Measurements from ENCODE around the gene RWDD2A. TPM values are rescaled to one million over a fixed set of nuclear protein-coding genes. Genes with fewer than 3 reads are reported as not detected.

The RWDD2A gene
- total RNA-seq, 6 experiments from 2014 or later: 4.0 to 5.1 (median 4.3) TPM

DNA sequence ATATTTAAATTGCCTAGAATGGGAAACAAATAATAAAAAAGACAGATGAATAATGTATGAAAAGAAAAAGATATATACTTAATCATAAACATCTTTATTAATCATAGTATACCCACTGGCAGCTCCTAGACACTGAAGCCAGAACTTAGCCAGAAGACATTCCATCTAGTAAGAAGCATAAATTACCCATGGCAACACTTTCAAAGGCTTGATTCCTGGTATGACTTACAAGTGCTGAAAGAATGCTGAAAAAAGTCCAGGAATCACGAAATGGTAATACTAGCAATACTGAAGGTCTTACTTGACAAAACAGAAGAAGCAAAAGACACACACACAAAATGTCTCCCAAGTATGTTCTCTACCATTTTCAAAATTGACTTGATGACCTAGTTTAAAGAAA lies 38.0 kb downstream of the RWDD2A start:
- Mint-ChIP-seq H3K9me3 (no peaks in the 10 kb centered on the region), H3K27me3 (ENCODE audit: insufficient read depth) (no peaks in the 10 kb centered on the region), H3K4me3 (no peak overlapping the region; the same call in 1 of the 2 replicates), H3K27ac (peak overlapping the region; percentile 45; the same call in 1 of the 2 replicates), H3K4me1 (ENCODE audit: low read depth) (peaks cover 19% of the 10 kb centered on the region), H3K36me3 (ENCODE audit: low read depth) (0 out of 2 replicates have a peak, but pooled peaks cover 5% of the 10 kb centered on the region)
- TF ChIP-seq, protein P1, sequence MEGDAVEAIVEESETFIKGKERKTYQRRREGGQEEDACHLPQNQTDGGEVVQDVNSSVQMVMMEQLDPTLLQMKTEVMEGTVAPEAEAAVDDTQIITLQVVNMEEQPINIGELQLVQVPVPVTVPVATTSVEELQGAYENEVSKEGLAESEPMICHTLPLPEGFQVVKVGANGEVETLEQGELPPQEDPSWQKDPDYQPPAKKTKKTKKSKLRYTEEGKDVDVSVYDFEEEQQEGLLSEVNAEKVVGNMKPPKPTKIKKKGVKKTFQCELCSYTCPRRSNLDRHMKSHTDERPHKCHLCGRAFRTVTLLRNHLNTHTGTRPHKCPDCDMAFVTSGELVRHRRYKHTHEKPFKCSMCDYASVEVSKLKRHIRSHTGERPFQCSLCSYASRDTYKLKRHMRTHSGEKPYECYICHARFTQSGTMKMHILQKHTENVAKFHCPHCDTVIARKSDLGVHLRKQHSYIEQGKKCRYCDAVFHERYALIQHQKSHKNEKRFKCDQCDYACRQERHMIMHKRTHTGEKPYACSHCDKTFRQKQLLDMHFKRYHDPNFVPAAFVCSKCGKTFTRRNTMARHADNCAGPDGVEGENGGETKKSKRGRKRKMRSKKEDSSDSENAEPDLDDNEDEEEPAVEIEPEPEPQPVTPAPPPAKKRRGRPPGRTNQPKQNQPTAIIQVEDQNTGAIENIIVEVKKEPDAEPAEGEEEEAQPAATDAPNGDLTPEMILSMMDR (IDR thresholded peaks at IDR 0.05): no peak
- peak; percentile 80 for DNase-seq

DNA sequence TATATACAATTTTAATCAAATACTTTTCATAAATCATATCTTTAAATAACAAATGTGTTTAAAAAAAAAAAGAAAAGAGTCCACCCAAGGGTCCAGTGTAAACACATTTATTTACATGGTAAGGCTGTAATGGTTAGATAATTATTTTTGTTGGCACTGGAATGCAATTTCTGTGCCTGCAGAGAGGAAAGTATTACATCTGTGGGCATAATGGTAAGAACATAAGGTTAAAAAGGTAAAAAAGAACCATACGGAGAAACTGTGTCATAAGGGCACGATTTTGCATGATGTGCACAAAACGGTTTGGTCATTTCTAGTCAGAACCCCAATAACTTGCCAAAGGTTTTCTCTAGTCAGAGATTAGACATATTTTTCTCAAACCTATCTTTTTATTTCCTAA lies 54.3 kb downstream of the RWDD2A start:
- TF ChIP-seq, protein P1 (IDR thresholded peaks at IDR 0.05): no peak
- H3K36me3 Mint-ChIP-seq (ENCODE audit: low read depth): peaks cover 27% of the 10 kb centered on the region
- DNase-seq: no peak
- no peak overlapping the region for H3K4me3 Mint-ChIP-seq
- no peak overlapping the region for H3K27ac Mint-ChIP-seq
- no peaks in the 10 kb centered on the region for H3K9me3 Mint-ChIP-seq
- H3K4me1 Mint-ChIP-seq (ENCODE audit: low read depth): peaks cover 11% of the 10 kb centered on the region
- no peaks in the 10 kb centered on the region for H3K27me3 Mint-ChIP-seq (ENCODE audit: insufficient read depth)

Other genes with a start within 250 kb of the RWDD2A start
- gene UBE3D, start 127.5 kb upstream of the RWDD2A start, total RNA-seq (2021; fragmentation: NEBNext Ultra II Directional; extraction: Animal tissue kit (Norgen Biotek cat#: 25700)): 1 to 10 TPM; 2.7 to 7.0 (median 3.8) TPM
- gene DOP1A, start 125.7 kb upstream of the RWDD2A start, total RNA-seq (2021; fragmentation: NEBNext Ultra II Directional; extraction: Animal tissue kit (Norgen Biotek cat#: 25700)): 10 to 100 TPM in 5 of 6 experiments, 1 to 10 TPM in 1; 9.5 to 15.4 (median 13.2) TPM
- 100 to 1,000 TPM in 2 of 6 experiments, 10 to 100 TPM in 4; 97.4 to 103 (median 98.6) TPM for gene PGM3, start 92 bp upstream of the RWDD2A start, total RNA-seq (2021; fragmentation: NEBNext Ultra II Directional; extraction: Animal tissue kit (Norgen Biotek cat#: 25700))
- gene ME1, start 237.7 kb downstream of the RWDD2A start, total RNA-seq (2021; fragmentation: NEBNext Ultra II Directional; extraction: Animal tissue kit (Norgen Biotek cat#: 25700)): 10 to 100 TPM; 24.2 to 37.1 (median 32.6) TPM

All from HFFc6 (cell line).